ENCODE results near the gene BCL2L1.

Gene BCL2L1

GRCh38 chr20:31675828-31676608 is 46.6 kb downstream of the BCL2L1 start:
- DNase-seq (ENCODE audit: low read depth), result no peak
- TF ChIP-seq, protein P1, sequence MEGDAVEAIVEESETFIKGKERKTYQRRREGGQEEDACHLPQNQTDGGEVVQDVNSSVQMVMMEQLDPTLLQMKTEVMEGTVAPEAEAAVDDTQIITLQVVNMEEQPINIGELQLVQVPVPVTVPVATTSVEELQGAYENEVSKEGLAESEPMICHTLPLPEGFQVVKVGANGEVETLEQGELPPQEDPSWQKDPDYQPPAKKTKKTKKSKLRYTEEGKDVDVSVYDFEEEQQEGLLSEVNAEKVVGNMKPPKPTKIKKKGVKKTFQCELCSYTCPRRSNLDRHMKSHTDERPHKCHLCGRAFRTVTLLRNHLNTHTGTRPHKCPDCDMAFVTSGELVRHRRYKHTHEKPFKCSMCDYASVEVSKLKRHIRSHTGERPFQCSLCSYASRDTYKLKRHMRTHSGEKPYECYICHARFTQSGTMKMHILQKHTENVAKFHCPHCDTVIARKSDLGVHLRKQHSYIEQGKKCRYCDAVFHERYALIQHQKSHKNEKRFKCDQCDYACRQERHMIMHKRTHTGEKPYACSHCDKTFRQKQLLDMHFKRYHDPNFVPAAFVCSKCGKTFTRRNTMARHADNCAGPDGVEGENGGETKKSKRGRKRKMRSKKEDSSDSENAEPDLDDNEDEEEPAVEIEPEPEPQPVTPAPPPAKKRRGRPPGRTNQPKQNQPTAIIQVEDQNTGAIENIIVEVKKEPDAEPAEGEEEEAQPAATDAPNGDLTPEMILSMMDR (IDR thresholded peaks at IDR 0.05; ENCODE audit: control insufficient read depth, insufficient read depth, low read depth, low read length, missing control alignments), result no peak
- H3K4me3 ChIP-seq (ENCODE audit: control insufficient read depth, low read depth, low read length), result no peak overlapping the region

GRCh38 chr20:31674895-31675827 is 47.5 kb downstream of the BCL2L1 start:
- peak; percentile 40 for DNase-seq (ENCODE audit: low read depth)
- TF ChIP-seq, protein P1 (IDR thresholded peaks at IDR 0.05; ENCODE audit: control insufficient read depth, insufficient read depth, low read depth, low read length, missing control alignments), result no peak
- H3K4me3 ChIP-seq (ENCODE audit: control insufficient read depth, low read depth, low read length), result no peak overlapping the region; the same call in 1 of the 2 replicates

- no peak overlapping the region for H3K4me3 ChIP-seq (ENCODE audit: control insufficient read depth, low read depth, low read length)
- no peak for DNase-seq (ENCODE audit: low read depth)
- TF ChIP-seq, protein P1 (IDR thresholded peaks at IDR 0.05; ENCODE audit: control insufficient read depth, insufficient read depth, low read depth, low read length, missing control alignments), result no peak
Observed at GRCh38 chr20:31673943-31674463, 48.7 kb downstream of the BCL2L1 start.

GRCh38 chr20:31673435-31673834 is 49.2 kb downstream of the BCL2L1 start:
- H3K4me3 ChIP-seq (ENCODE audit: control insufficient read depth, low read depth, low read length), result no peak overlapping the region
- TF ChIP-seq, protein P1 (IDR thresholded peaks at IDR 0.05; ENCODE audit: control insufficient read depth, insufficient read depth, low read depth, low read length, missing control alignments), result no peak

GRCh38 chr20:31671324-31671723 is 51.3 kb downstream of the BCL2L1 start:
- no peak for DNase-seq (ENCODE audit: low read depth)
- TF ChIP-seq, protein P1 (IDR thresholded peaks at IDR 0.05; ENCODE audit: control insufficient read depth, insufficient read depth, low read depth, low read length, missing control alignments), result no peak
- H3K4me3 ChIP-seq (ENCODE audit: control insufficient read depth, low read depth, low read length), result no peak overlapping the region

More at GRCh38 chr20:31673435-31673834, 49.2 kb downstream of the BCL2L1 start:
- no peak for DNase-seq (ENCODE audit: low read depth)
